HepG2 (cell line): ENCODE results near the gene GPALPP1. TPM values are rescaled to one million over a fixed set of nuclear protein-coding genes. Genes with fewer than 3 reads are reported as not detected.

ENCODE experiments used
- ATAC-seq: fragments of 200-7000 bp; cut with Tn5 transposase; 3 replicates; pipeline ENCODE4 v1.9.1; 2020; ENCODE audit warnings: mild to moderate bottlenecking, moderate library complexity
- BruUV-seq: library from RNA; stranded (reverse); fragments of 400-500 nt; replicated peaks from 2 replicates; lab custom pipeline; 2021; lab: Mats Ljungman, UMichigan
- CTCF ChIA-PET: fragments of 300-600 bp; formaldehyde crosslinking; extraction: SDS; loops from one replicate; lab custom pipeline; 2021; ENCODE audit warnings: low total read pairs, inconsistent platforms, low intra/inter-chr PET ratio; lab: Yijun Ruan, JAX
- POLR2A ChIA-PET: fragments of 350-600 bp; sonication (Branson Sonifier 250); formaldehyde crosslinking; loops from one replicate; lab custom pipeline; 2020; ENCODE audit warnings: antibody characterized with exemption, inconsistent platforms; lab: Yijun Ruan, JAX
- DNase-seq: peaks from one replicate; pipeline ENCODE4 v3.0.0-alpha.2; 2015; ENCODE audit warnings: low spot score
- FAIRE-seq: peaks from 3 replicates; lab custom pipeline; 2011; peaks lifted over from hg19 to GRCh38; lab: Jason Lieb, UNC
- H2AFZ ChIP-seq: one replicate; pipeline ENCODE4 v1.6.1; 2011; ENCODE audit warnings: low read length, inconsistent platforms
- H3K27ac ChIP-seq: fragments of 300-600 bp; 3 replicates; pipeline ENCODE4 v1.8.0; 2011; ENCODE audit warnings: mixed run types, mild to moderate bottlenecking, mixed read lengths, low read length, inconsistent platforms; ENCODE audit not compliant: insufficient read depth; ENCODE audit errors: extremely low read length
- H3K27me3 ChIP-seq, 2 experiments: fragments of 200-600 bp in 1 of 2; 2 replicates in 1 of 2; 3 replicates in 1 of 2; pipeline versions ENCODE4 v1.6.0 to v1.8.0; 2011; ENCODE audit warnings: low read length in 2 of 2, mild to moderate bottlenecking in 2 of 2, moderate library complexity in 2 of 2, inconsistent platforms in 1 of 2; ENCODE audit not compliant: insufficient read depth in 2 of 2, control insufficient read depth in 1 of 2
- H3K36me3 ChIP-seq, 2 experiments: fragments of 200-600 bp in 1 of 2; replicated peaks in 1 of 2; 2 replicates in 1 of 2; 3 replicates in 1 of 2; pipeline versions ENCODE4 v1.5.1 to v1.8.0; 2011; ENCODE audit warnings: low read length in 2 of 2, inconsistent platforms in 1 of 2; ENCODE audit not compliant: insufficient read depth in 2 of 2, control insufficient read depth in 1 of 2
- H3K4me1 ChIP-seq: 2 replicates; pipeline ENCODE4 v1.5.1; 2012; ENCODE audit warnings: low read length, inconsistent platforms; ENCODE audit not compliant: insufficient read depth
- H3K4me2 ChIP-seq: 2 replicates; pipeline ENCODE4 v1.6.0; 2011; ENCODE audit warnings: low read depth, low read length, inconsistent platforms
- H3K4me3 ChIP-seq, 3 experiments: fragments of 200-600 bp in 1 of 3; sonication (generic), shearing (Covaris generic) in 1 of 3; replicated peaks in 1 of 3; 2 replicates each; pipeline ENCODE4 v1.5.1; 2011 to 2016; ENCODE audit warnings: low read length in 3 of 3, inconsistent platforms in 2 of 3, low read depth in 2 of 3, mild to moderate bottlenecking in 2 of 3, control low read depth in 1 of 3, mixed read lengths in 1 of 3; ENCODE audit not compliant: insufficient read depth in 1 of 3
- H3K79me2 ChIP-seq: one replicate; pipeline ENCODE4 v1.6.1; 2011; ENCODE audit warnings: low read length, inconsistent platforms; ENCODE audit not compliant: insufficient read depth
- H3K9ac ChIP-seq: 2 replicates; pipeline ENCODE4 v1.6.0; 2011; ENCODE audit warnings: mild to moderate bottlenecking, low read depth, low read length, inconsistent platforms; ENCODE audit not compliant: insufficient read depth
- H3K9me3 ChIP-seq: 2 replicates; pipeline ENCODE4 v1.5.1; 2012; ENCODE audit warnings: mild to moderate bottlenecking, low read length
- H4K20me1 ChIP-seq: 2 replicates; pipeline ENCODE4 v1.6.0; 2011; ENCODE audit warnings: inconsistent platforms, mild to moderate bottlenecking, low read length, moderate library complexity; ENCODE audit not compliant: insufficient read depth
- ASH2L ChIP-seq: fragments of 300-600, 200-600 bp; sonication (generic); IDR thresholded peaks from 2 replicates; pipeline ENCODE4 v1.7.0; 2017; ENCODE audit warnings: low read depth, mild to moderate bottlenecking, moderate library complexity, mixed read lengths, low read length; ENCODE audit not compliant: insufficient read length
- ATF7 ChIP-seq, 2 experiments: fragments of 450-650 bp in 1 of 2; sonication (generic) in 1 of 2; formaldehyde crosslinking in 1 of 2; IDR thresholded peaks; 2 replicates each; pipeline versions ENCODE4 v1.4.0 to v1.6.1; 2016 to 2020; ENCODE audit warnings: antibody characterized with exemption in 1 of 2, mild to moderate bottlenecking in 1 of 2, missing genetic modification reagents in 1 of 2
- GLMP ChIP-seq: sonication (generic); formaldehyde crosslinking; IDR thresholded peaks from 2 replicates; pipeline ENCODE4 v1.9.0; 2021; ENCODE audit warnings: missing genetic modification reagents, mild to moderate bottlenecking, borderline replicate concordance
- HOXA5 ChIP-seq: sonication (generic); formaldehyde crosslinking; IDR thresholded peaks from 2 replicates; pipeline ENCODE4 v1.4.0; 2020; ENCODE audit warnings: missing genetic modification reagents
- NR2F1 ChIP-seq, 2 experiments: fragments of 450-650 bp in 1 of 2; formaldehyde crosslinking in 1 of 2; IDR thresholded peaks; 2 replicates each; pipeline versions ENCODE4 v1.5.0 to v1.6.1; 2016 to 2020; ENCODE audit warnings: mild to moderate bottlenecking in 1 of 2, missing compliant biosample characterization in 1 of 2, missing genetic modification reagents in 1 of 2, moderate library complexity in 1 of 2
- SNRNP70 ChIP-seq: fragments of 200-400 bp; formaldehyde crosslinking; IDR thresholded peaks from 2 replicates; pipeline ENCODE4 v1.6.1; 2017; ENCODE audit warnings: mild to moderate bottlenecking, low read depth, low read length, moderate library complexity
- SPEN ChIP-seq: sonication (generic); formaldehyde crosslinking; IDR thresholded peaks from 2 replicates; pipeline ENCODE4 v1.5.1; 2020; ENCODE audit warnings: low read depth, mild to moderate bottlenecking, missing genetic modification reagents
- TEF ChIP-seq: sonication (generic); formaldehyde crosslinking; IDR thresholded peaks from 2 replicates; pipeline ENCODE4 v1.5.0; 2020; ENCODE audit warnings: missing genetic modification reagents
- ZBTB42 ChIP-seq: sonication (generic); formaldehyde crosslinking; IDR thresholded peaks from 2 replicates; pipeline ENCODE4 v1.5.0; 2020; ENCODE audit warnings: mild to moderate bottlenecking, missing genetic modification reagents
- ZFP36L2 ChIP-seq: sonication (generic); formaldehyde crosslinking; IDR thresholded peaks from 2 replicates; pipeline ENCODE4 v1.4.0; 2020; ENCODE audit warnings: missing genetic modification reagents
- ZNF136 ChIP-seq: sonication (generic); formaldehyde crosslinking; IDR thresholded peaks from 2 replicates; pipeline ENCODE4 v1.8.1; 2022; ENCODE audit warnings: low read depth, mild to moderate bottlenecking, moderate library complexity, missing genetic modification reagents
- ZNF234 ChIP-seq: sonication (generic); formaldehyde crosslinking; conservative IDR thresholded peaks from 2 replicates; pipeline ENCODE4 v1.5.1; 2020; ENCODE audit warnings: mild to moderate bottlenecking, missing genetic modification reagents
- ZNF629 ChIP-seq: sonication (generic); formaldehyde crosslinking; conservative IDR thresholded peaks from 2 replicates; pipeline ENCODE4 v1.5.0; 2020; ENCODE audit warnings: missing genetic modification reagents
- ZNF670 ChIP-seq: sonication (generic); formaldehyde crosslinking; IDR thresholded peaks from 2 replicates; pipeline ENCODE4 v1.8.0; 2022; ENCODE audit warnings: mild to moderate bottlenecking, missing genetic modification reagents, borderline replicate concordance
- ZSCAN5A ChIP-seq: sonication (generic); formaldehyde crosslinking; IDR thresholded peaks from 2 replicates; pipeline ENCODE4 v1.8.0; 2022; ENCODE audit warnings: mild to moderate bottlenecking, missing genetic modification reagents, borderline replicate concordance
- WGBS: methylation state at CpG from one replicate; pipeline ENCODE4 v1.1.6; 2017; ENCODE audit warnings: low lambda C conversion rate; 5-methylcytosine and 5-hydroxymethylcytosine counted together
- in situ Hi-C: cut with HindIII; loops from 2 replicates; pipeline ENCODE4 v1.10.0; 2017; ENCODE audit warnings: low pct_unique_long_range_greater_than_20kb; ENCODE audit not compliant: extremely low pct_ligation_motif_present
- intact Hi-C: fragments of 100-400 bp; cut with micrococcal nuclease; formaldehyde crosslinking; loops from one replicate; pipeline ENCODE4 v1.10.0; 2022; ENCODE audit not compliant: unreplicated experiment
- polyA plus RNA-seq, 8 experiments: library from polyadenylated mRNA; depleted of rRNA in 3 of 8; stranded (reverse) in 7 of 8; unstranded in 1 of 8; fragments of >200 nt; fragmentation: Illumina TruSeq in 4 of 8; extraction: Trizol in 4 of 8; gene quantifications; 2 replicates each; pipeline versions ENCODE4 v1.2.1 to v1.2.3, GENCODE V29; 2011 to 2016; ENCODE audit warnings: low read depth in 4 of 8, missing spikeins in 1 of 8, mixed read lengths in 1 of 8; ENCODE audit not compliant: insufficient read depth in 1 of 8
- total RNA-seq, 5 experiments: library from RNA; depleted of rRNA; stranded (reverse); fragments of >200 nt; fragmentation: Illumina TruSeq; extraction: Trizol; gene quantifications; 2 replicates each; pipeline ENCODE4 v1.2.3, GENCODE V29; 2016; ENCODE audit warnings: low read depth in 1 of 5

Gene GPALPP1
- total and polyA plus RNA-seq, 2 of the 13 experiments (the other 11 are each of a cell fraction or from before 2014, with no cell fraction given), result 12.1 to 23.1 TPM

DNA sequence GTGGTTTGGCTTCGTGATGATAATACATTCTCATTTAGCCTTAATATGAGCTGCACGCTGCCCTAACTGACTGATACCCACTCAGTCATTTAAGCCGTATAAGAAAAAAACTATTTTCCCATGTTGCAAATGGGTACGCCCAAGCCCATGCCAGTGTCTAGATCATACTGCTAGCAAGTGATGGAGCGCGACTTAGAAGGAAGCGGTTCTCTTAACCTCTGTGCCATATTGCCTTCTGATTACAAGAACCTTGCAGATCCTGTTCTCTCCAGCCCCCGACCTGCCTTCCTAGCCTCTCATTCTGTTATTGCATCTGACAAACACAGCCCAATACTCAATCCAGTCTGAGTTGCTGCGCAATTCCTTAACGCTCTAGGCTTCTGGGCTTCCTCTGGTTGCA is 603 bp downstream of the GPALPP1 start:
- Histone ChIP-seq H3K4me1 (peaks cover 26% of the 10 kb centered on the region), H3K9me3 (no peaks in the 10 kb centered on the region), H3K27me3 (peaks cover 0 to 2% of the 10 kb centered on the region in 2 experiments; a peak in 1 of 5 replicates), H3K9ac (peak overlapping the region; percentile 91), H4K20me1 (no peaks in the 10 kb centered on the region), H3K4me3 (peak overlapping the region; percentile 87 to 94 (median 94))
- intact Hi-C loops, result loop anchor here (5.0 kb wide), 1 partner anchor 73 kb away; no protein-coding TSS in a partner anchor
- peak; percentile 3 for ATAC-seq
- POLR2A ChIA-PET, result no interaction called here
- CTCF ChIA-PET, result no interaction called here
- DNase-seq, result no peak
- 1% methylated on average over 7 of the region's 10 CpGs for WGBS
- TF ChIP-seq ZNF234 (CRISPR knock-in tag) (0 out of 2 replicates have a peak, but pooled peaks have one; percentile 8), ZNF629 (0 out of 2 replicates have a peak, but pooled peaks have one; percentile 3), ZBTB42 (CRISPR knock-in tag) (no peak), HOXA5 (no peak), ZNF670 (CRISPR knock-in tag) (0 out of 2 replicates have a peak, but pooled peaks have one; percentile 13)
- TF ChIP-seq, all 625 proteins: peak for 3
- Histone ChIP-seq H3K27ac (peak overlapping the region; percentile 92), H3K36me3 (peaks cover 0 to 9% of the 10 kb centered on the region in 2 experiments; a peak in 3 of 5 replicates), H3K4me2 (peak overlapping the region; percentile 85), H2AFZ (peak overlapping the region; percentile 20), H3K79me2 (peaks cover 74% of the 10 kb centered on the region)
- peak; percentile 26 for FAIRE-seq
- BruUV-seq, result TSS peak; percentile 70
- in situ Hi-C loops, result no loop called here

- Histone ChIP-seq H3K36me3 (peaks cover 6 to 13% of the 10 kb centered on the region in 2 experiments), H3K4me1 (no peaks in the 10 kb centered on the region), H4K20me1 (no peaks in the 10 kb centered on the region), H3K9ac (no peak overlapping the region), H3K79me2 (no peaks in the 10 kb centered on the region), H3K27ac (no peak overlapping the region), H3K4me2 (no peak overlapping the region), H3K27me3 (no peaks in the 10 kb centered on the region), H3K9me3 (no peaks in the 10 kb centered on the region), H2AFZ (no peak overlapping the region), H3K4me3 (no peak overlapping the region)
- CTCF ChIA-PET, result no interaction called here
- DNase-seq (no peak), FAIRE-seq (no peak), ATAC-seq (no peak)
- POLR2A ChIA-PET, result no interaction called here
- no TSS peak for BruUV-seq
- in situ Hi-C loops (no loop called here), intact Hi-C loops (no loop called here)
- TF ChIP-seq ZNF136 (CRISPR knock-in tag), result no peak
- TF ChIP-seq SPEN (CRISPR knock-in tag), result no peak
- no peak for TF ChIP-seq NR2F1 (CRISPR knock-in tag; IDR thresholded peaks at IDR 0.05)
- TF ChIP-seq ZSCAN5A (CRISPR knock-in tag), result no peak
- no peak for TF ChIP-seq SNRNP70
- no peak for TF ChIP-seq TEF (CRISPR knock-in tag)
- TF ChIP-seq ATF7 (IDR thresholded peaks at IDR 0.05), result 0 out of 2 replicates have a peak, but pooled peaks have one; percentile 11
- TF ChIP-seq ATF7 (CRISPR knock-in tag; IDR thresholded peaks at IDR 0.05), result no peak
- TF ChIP-seq GLMP, result no peak
- TF ChIP-seq ASH2L, result no peak
- no peak for TF ChIP-seq ZFP36L2
These were observed 14.1 kb downstream of the GPALPP1 start for GRCh38 chr13:45003417-45003816.
